COLO668 (cell line): ENCODE measurements around the gene PTGS2.
A peak's percentile ranks its signal among the peaks of the same experiment; 100 is the strongest.

Source experiments
- DNase-seq: peaks from one replicate; lab custom pipeline; 2025; ENCODE audit not compliant: unreplicated experiment; lab: John Stamatoyannopoulos, UW

PTGS2 gene

DNA sequence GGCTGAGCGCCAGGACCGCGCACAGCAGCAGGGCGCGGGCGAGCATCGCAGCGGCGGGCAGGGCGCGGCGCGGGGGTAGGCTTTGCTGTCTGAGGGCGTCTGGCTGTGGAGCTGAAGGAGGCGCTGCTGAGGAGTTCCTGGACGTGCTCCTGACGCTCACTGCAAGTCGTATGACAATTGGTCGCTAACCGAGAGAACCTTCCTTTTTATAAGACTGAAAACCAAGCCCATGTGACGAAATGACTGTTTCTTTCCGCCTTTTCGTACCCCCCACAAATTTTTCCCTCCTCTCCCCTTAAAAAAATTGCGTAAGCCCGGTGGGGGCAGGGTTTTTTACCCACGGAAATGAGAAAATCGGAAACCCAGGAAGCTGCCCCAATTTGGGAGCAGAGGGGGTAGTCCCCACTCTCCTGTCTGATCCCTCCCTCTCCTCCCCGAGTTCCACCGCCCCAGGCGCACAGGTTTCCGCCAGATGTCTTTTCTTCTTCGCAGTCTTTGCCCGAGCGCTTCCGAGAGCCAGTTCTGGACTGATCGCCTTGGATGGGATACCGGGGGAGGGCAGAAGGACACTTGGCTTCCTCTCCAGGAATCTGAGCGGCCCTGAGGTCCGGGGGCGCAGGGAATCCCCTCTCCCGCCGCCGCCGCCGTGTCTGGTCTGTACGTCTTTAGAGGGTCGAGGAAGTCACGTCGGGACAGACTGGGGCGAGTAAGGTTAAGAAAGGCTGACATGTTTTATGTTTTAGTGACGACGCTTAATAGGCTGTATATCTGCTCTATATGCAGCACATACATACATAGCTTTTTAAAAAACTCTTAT is at the start of gene PTGS2:
TSS of gene PTGS2 (minus strand) at position 179 of the 817 bp plus-strand sequence. CDS start at position 46, 133 bp downstream.
- peak; percentile 57 for DNase-seq

DNA sequence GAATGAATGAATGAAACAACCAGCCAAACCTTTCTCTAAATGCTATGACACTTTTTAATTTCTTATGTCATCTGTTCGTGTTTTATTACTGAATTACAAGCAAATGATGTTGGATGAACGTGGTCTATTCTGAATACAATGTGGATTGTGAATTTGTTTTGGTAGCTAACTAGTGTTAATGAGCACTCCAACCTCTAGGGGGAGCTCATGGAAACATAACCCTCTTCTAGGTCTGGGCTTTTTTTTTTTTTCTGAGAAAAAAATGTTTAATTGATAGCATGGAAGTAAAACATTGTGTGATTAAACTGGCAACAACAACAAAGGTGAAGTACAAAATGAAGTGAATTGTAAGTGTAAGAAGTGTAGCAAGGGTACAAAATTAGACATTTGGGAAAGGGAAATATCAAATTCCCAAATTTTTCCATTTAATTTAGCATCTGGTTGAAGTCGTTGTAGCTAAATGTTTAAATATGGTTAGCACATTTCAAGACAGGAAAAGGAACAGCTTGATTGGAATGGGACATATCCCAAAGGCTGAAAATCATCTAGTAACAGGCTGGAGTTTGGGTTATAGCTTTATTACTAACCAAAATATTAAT is 42.6 kb upstream of the PTGS2 start:
- DNase-seq = no peak

DNA sequence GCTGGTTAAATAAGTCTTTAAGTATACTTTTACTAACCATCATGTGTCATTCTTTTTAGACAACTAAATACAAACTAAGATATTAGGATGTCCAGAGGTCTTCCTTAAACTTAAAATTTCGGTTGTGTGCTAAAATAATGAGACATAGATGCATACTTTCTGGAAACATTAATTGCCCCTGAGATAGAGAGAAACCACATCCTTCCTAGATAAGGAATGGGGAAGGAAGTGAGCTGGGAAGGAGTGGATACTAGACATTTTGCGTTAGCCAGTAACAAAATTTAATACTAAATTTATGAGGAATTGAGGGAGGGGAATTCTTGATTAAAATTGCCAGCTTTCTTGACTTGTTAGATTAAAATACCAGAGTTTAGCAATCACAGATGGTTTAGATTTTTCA is 37.1 kb upstream of the PTGS2 start:
- no peak for DNase-seq

DNA sequence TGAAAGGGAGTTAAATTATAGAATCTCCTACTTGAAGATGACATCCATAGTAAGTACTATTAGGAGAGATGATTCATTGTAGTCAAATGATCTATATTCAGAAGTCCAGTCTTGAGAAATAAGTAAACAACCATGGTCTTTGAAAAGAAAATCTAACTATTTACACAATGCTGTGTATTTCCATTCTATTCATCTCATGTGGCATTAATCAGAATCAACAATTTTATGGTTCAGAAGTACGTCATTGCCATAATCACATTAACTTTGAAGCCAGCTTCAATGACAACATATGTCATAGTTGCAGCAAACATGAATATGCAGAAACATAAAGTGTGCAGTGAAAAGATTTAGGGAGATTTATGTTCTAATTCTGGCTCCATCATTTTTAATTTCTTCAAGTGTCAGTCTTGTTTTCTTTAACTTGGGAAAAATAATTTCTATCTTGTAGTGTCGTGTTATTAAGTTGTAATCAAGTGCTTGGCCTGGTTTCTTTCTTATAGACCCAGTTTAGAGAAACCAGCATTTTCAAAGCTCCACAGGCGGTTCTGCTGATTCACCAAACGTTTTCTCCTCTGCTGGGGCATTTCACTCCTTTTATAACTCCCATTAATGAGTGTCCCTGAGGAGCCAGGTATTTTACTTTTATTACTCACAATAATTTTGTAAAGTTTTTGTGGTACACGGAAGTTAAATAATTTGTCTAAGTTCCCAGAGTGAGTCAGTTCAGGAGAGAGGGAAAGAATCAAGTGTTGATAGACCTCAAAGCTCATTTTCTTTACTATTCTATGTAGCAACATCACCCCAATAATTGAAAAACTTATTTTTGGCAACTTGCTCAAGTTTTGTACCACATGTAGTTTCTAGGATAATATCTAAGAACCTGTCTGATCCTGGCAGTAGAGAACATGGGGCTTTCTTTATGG is 35.9 kb upstream of the PTGS2 start:
- DNase-seq = no peak

DNA sequence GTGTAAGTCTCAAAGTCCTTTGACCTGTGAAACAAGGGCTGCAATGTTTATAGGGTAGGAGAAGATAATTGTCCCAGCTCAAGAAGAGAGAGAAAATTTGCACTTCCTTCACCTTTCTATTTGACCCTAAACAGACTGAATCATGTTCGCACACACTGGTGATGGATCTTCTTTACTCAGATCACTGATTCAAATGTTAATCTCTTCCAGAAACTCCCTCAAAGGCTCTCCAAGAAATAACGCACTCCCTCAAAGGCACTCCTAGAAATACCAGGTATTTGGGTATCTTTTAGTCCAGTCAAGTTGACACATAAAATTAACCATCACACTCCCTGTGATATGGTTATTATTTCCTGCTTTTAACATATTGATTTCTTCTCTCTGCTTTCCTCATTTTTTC is 30.5 kb upstream of the PTGS2 start:
- no peak for DNase-seq

DNA sequence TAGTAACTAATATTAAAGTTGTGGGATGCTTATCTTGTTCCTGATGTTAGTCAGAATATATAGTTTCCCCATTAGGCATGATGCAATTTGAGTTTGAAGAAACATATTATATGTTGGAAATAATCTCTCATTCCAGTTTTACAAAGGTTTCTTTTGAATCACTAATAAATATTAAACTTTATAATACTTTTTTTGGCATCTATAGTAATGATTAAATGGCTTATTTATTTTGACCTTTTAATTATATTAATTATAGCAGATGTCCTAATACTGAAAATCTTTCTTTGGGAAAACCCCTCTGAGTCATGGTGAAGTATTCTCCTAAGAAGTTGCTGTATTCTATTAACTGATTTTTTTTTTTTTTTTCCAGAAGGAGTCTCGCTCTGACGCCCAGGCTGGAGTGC is 28.5 kb upstream of the PTGS2 start:
- DNase-seq = no peak

DNA sequence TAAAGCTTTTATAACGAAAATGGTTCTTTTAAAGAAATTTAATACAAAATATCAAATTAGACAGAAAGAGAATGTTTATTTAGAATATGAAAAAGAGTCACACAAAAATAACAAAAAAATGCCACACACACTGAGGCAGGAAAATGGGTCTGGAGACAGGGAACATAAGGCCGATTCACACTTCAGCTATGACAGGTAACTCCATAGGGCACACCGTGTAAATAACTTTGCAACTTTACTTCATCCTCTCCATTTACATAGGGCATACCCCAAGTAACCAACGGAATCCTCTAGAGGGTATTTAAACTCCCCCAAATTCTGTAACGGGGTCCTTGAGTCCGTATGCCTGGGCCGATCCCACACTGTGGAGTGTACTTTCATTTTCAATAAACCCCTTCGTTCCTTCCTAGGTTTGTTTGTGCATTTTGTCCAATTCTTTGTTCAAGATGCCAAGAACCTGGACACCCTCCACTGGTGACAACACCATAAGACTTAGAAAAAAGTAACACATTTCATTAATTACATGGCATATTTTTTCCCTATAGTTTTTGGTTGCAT is 23.1 kb upstream of the PTGS2 start:
- DNase-seq = no peak

DNA sequence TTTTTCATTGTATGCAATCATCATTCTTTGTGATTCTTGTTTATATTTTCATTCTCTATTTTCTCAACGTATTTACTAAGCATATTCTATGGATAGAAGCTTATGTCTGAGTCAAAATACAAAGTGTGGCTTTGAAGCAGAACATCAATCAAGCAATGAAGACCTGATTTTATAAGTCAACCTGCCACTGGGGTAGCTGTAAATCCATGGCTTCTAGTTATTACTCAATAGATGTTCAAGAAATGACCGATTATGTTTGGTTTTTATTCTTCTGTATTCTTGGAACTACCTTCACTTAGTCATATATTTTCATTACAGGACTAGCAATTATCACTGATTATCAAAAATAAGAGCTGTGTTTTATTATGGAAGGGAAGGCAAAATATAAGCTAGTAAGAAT is 20.5 kb upstream of the PTGS2 start:
- DNase-seq = no peak

DNA sequence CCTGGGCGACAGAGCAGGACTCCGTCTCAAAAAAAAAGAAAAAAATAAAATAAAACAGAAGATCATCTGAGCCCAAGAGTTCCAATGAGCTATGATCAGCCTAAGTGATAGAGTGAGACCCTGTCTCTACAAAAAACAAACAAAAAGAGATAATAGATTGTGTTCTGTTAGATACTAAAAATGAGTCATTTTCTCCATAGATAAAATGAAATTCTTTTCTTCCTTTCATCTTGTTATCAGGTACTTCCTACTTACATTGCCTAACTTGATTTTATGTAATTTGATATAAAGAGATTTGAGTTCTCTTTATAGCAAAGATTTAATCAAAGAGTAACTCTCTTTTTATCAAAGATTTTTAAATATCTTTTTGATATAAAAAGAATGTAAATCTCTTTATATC is 19.3 kb upstream of the PTGS2 start:
- no peak for DNase-seq

DNA sequence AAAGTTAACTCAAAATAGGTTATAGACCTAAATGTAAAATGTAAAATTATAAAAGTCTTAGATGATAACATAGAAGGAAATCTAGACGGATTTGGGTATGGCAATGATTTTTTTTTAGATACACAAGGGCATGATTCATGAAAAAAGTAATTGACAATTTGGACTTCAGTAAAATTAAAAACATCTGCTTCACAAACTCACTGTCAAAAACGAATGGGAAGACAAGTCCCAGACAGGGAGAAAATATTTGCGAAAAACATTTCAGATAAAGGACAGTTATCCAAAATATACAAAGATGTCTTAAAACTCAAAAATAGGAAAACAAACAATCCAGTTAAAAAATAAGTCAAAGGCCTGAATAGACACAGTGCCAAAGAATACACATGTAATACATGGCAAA is 9.7 kb upstream of the PTGS2 start:
- DNase-seq = no peak

DNA sequence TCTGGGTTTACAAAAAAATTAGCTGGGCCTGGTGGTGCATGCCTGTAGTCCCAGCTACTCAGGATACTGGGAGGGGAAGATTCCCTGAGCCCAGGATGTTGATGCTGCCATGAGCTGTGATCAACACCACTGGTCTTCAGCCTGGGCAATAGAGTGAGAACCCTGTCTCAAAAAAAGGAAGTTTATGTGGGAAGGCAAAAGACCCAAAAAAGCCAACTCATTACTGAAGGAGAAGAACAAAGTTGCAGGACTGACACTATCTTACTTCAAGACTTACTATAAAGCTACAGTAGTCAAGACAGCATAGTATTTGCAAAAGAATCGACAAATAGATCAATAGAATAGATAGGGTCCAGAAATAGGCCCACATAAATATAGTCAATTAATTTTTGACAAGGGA is 9.2 kb upstream of the PTGS2 start:
- no peak for DNase-seq

DNA sequence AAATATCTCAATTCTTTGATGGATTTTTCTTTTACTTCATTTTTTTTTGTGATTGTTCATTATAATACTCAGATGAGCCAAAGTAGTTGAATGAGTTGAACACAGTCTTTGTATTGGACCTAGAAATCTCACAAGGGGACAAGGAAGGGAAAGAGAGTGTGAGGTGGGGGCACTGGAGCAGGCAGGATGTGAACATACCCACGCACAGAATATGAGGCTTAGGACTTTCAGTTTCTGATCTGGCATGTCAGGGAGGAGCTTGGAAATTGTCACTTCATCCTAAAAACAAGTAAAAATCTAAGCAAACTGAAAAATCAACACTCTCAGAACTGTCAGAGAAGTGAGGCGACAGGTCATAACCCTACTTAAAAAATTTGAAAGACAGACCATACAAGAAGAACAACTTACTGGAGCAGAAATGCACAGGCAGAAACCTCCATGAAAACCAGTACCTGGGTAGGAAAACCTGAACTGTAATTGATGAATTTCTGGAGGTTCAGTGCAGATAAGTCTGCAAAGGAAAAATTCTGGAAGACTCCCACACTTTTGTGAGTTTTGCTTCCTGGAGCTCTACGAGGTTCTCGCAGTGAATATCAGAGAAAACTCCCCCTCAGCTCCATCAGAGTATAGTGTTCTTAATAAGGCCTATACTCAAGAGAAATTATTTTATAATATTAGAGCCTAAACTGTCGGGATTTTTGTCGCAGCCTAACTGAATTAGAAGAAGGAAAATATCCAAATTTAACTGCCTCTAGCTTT is 3.6 kb upstream of the PTGS2 start:
- DNase-seq = no peak

DNA sequence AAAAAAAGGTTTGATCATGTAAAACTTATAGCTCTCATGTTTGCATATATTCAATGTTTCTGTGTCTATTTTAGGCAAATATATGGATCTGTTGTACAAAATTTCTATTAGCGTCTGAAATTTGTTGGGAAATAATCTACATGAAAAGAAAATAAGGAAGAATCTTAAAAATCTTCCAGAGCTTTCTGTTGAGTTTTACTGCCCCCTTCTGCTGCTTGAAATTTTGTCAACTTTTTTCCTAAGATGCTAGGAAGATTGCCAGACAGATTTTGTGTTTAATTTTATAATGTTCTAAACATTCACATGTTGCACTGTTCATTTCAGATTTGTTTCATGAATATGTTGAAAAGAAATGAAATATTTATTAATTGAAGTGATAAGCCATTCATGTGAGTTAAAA is 2.5 kb upstream of the PTGS2 start:
- no peak for DNase-seq

DNA sequence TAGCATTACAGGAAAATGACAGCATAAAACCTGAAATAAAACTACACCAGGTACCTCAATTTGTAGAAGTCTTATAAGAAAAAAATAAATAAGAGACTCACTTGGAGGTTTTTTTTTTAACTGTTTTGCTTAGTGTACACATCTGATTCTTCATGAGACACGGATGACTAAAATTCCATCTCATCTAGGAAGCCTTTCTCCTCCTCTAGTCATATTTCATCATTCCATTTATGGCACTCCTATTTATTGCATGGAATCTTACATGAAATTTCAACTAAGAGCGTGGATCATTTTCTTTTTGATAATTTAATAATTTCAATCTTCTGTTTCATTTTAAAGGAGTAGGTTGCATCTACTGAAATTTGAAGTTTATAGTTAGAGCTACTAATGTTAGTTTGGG is 1.6 kb upstream of the PTGS2 start:
- DNase-seq = no peak

DNA sequence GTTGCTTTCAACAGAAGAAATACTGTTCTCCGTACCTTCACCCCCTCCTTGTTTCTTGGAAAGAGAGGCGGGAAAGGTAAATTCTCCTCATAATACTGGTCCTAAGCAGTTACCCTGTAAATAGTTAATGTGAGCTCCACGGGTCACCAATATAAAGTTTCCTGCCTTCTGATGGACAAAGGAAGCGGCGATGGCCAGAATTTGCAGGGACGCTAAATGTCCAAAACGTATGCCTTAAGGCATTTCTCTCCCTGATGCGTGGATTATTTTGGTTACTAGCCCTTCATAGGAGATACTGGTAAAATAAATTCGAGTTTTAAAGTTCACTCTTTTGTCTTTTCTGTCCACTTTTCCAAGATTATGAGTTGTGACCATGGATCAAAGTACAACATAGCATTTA is 898 bp upstream of the PTGS2 start:
- DNase-seq = no peak

DNA sequence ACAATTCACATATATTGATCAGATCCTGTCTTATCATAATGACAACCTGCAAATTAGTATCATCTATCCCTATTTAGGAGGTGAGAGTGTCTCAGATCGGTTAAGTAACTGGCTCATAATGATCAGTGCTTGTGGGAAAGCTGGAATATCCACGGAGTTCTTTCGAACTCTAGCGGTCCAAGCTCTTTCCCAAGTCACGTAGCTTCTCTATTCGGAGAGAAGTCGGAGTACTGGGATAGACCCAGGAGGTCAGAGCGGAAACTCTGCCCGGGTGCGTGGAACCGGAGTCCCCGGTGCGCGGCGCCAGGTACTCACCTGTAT is 339 bp downstream of the PTGS2 start:
- no peak for DNase-seq

DNA sequence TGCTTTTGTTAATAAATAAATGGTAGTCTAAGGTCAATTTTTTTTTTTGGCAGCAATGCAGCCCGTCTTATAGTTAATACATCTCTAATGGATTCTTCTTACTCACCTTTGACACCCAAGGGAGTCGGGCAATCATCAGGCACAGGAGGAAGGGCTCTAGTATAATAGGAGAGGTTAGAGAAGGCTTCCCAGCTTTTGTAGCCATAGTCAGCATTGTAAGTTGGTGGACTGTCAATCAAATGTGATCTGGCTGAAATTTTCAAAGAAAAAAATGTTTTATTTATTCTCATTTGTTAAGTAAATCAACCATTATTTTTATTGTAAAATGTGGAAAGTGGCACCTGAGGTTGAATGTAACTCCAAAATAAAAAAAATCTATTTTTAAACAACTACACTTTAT is 2.1 kb downstream of the PTGS2 start:
- DNase-seq = no peak

DNA sequence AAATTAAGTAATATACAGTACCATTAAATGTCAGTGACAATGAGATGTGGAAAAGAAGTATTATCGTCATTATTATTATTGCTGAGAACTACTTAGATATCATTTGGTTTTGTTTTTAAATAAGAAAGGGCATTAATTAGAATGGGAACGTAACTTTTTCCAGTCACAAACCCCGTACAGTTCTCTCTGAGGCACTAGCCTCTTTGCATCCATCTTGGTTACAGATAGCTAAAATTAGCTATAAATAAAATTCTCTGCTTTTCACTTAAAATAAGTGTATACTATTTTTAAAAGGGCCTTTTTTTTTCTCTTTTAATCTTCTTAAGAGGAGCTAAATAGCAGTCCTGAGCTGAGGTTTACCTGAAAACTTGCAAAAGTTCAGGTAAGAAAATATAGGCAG is 7.6 kb downstream of the PTGS2 start:
- DNase-seq = no peak

DNA sequence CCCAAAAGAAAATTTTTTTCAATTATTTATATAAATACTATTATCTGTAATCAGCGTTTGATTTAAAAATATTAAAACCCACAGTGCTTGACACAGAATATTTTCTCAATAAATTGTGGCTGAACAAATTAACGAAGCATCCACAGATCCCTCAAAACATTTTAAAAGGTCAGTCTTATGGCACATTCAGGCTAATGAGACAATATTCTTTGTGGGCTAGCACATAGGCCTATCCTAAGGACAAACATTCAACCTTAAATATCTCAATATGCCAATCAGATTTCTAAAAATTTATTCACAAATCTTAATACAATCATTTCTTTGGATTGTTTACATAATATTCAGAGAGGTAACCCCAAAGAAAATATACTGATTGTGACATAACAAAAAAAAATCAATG is 8.1 kb downstream of the PTGS2 start:
- no peak for DNase-seq

DNA sequence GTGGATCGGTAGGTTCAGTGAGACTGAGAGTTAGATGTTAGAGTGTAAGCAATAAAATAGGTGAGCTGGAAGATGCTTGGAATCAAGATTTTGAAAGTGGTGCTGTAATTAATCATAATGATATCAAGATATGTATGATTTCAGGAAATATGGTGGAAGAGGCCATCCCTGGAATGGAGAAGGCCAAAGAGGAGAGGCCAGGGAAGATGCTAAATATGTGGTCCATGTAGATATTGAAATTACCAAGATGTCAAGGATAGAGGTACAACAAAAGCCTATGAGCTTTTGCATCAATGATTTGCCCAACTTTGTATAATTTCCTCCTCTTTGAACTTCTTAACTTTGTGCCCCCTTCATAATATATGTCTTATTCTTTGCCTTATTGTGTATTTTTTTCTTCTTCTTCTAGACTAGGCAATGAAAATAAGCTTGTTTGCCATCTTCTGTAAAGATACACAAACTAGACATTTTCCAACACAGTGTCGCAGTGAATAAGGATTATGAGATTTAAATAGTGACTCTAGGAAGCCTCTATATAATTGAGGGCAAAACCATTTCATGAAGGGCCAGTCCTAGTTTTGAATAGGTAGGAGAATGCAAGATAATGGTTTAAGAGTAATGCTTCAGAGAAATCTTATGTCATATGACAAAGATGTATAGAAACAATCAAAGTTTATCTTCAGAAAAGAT is 8.9 kb downstream of the PTGS2 start:
- no peak for DNase-seq
